Kidney epithelial cell (primary cell): ENCODE measurements around the gene HNRNPA2B1. TPM values are rescaled to one million over a fixed set of nuclear protein-coding genes. Genes with fewer than 3 reads are reported as not detected.

Experiments
- DNase-seq: peaks from one replicate; pipeline ENCODE4 v3.0.0-alpha.2; 2010; ENCODE audit warnings: low read depth
- H3K27me3 ChIP-seq: 2 replicates; pipeline ENCODE4 v1.6.0; 2011; ENCODE audit warnings: low read length; ENCODE audit not compliant: control insufficient read depth, insufficient read depth
- H3K36me3 ChIP-seq: 2 replicates; pipeline ENCODE4 v1.5.1; 2011; ENCODE audit warnings: low read length; ENCODE audit not compliant: control insufficient read depth, insufficient read depth
- H3K4me3 ChIP-seq: 2 replicates; pipeline ENCODE4 v1.5.1; 2011; ENCODE audit warnings: low read depth, mild to moderate bottlenecking, control low read depth, low read length
- total RNA-seq: library from RNA; depleted of rRNA; stranded (reverse); fragments of >200 nt; gene quantifications from 2 replicates; pipeline ENCODE4 v1.2.3, GENCODE V29; 2015
- TF ChIP-seq, protein P1 (sequence below): IDR thresholded peaks from 2 replicates; pipeline ENCODE4 v1.5.1; 2011; ENCODE audit warnings: mild to moderate bottlenecking, moderate library complexity, low read length, control low read depth, inconsistent platforms; ENCODE audit not compliant: insufficient read depth, poor library complexity, severe bottlenecking

Gene HNRNPA2B1
- total RNA-seq, 1 donor from 2014 or later = 133 TPM

GRCh38 chr7:26147030-26147429 is 53.5 kb downstream of the HNRNPA2B1 start:
- TF ChIP-seq, protein P1, sequence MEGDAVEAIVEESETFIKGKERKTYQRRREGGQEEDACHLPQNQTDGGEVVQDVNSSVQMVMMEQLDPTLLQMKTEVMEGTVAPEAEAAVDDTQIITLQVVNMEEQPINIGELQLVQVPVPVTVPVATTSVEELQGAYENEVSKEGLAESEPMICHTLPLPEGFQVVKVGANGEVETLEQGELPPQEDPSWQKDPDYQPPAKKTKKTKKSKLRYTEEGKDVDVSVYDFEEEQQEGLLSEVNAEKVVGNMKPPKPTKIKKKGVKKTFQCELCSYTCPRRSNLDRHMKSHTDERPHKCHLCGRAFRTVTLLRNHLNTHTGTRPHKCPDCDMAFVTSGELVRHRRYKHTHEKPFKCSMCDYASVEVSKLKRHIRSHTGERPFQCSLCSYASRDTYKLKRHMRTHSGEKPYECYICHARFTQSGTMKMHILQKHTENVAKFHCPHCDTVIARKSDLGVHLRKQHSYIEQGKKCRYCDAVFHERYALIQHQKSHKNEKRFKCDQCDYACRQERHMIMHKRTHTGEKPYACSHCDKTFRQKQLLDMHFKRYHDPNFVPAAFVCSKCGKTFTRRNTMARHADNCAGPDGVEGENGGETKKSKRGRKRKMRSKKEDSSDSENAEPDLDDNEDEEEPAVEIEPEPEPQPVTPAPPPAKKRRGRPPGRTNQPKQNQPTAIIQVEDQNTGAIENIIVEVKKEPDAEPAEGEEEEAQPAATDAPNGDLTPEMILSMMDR = no peak
- DNase-seq = no peak
- H3K36me3 ChIP-seq = no peaks in the 10 kb centered on the region

DNA sequence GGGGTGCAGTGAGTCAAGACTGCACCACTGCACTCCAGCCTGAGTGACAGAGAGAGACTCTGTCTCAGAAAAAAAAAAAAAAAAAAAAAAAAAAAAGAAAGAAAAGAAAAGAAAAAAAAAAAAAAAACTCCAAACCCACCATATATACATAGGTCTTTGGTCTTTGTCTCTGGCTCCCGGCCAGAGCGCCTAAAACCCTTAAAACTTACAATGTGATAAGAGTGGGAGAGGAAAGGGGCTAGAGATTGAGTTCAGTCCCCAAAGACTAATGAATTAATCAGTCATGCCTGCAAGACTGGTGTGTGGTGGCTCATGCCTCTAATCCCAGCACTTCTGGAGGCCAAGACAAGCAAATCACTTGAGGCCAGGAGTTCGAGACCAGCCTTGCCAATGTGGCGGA is 55.3 kb downstream of the HNRNPA2B1 start:
- no peak overlapping the region for H3K4me3 ChIP-seq
- TF ChIP-seq, protein P1 = no peak
- DNase-seq = no peak

More at GRCh38 chr7:26147030-26147429, 53.5 kb downstream of the HNRNPA2B1 start:
- Histone ChIP-seq H3K27me3 (no peaks in the 10 kb centered on the region), H3K4me3 (no peak overlapping the region)

DNA sequence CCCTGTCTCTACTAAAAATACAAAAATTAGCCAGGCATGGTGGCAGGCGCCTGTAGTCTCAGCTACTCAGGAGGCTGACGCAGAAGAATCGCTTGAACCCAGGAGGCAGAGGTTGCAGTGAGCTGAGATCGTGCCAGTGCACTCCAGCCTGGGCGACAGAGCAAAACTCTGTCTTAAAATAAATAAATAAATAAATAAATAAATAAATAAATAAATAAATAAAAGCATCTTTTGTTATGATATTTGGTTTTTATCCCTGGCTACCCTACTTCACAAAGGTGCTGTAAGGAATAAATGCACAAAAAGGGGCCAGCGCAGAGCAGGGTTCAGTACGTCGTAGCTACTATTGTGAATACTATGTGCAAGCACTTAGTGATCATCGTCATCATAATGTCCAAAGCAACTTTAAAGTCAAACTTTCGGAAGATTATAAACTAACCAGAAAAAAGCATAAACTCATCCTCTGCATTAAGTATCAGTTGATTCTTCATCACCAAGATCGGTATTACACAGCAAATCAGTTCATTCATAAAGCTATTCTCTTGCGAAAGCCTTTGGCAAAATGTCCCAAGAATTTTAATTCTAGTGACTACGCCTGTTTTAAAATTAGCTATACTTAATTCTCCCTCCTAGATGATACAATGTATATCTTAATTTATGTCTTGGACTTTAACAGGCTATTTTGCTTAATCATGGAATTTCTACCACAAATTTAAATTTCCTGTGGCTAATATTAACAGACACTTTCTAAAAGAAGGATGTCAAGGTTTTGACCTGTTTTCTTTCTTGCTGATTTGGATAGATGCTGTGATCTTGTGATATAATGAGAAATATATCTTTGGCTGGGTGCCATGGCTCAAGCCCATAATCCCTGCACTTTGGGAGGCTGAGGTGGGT is 56.1 kb downstream of the HNRNPA2B1 start:
- DNase-seq = no peak

More for the DNA sequence above, 55.3 kb downstream of the HNRNPA2B1 start:
- no peaks in the 10 kb centered on the region for H3K36me3 ChIP-seq
- H3K27me3 ChIP-seq = no peaks in the 10 kb centered on the region

DNA sequence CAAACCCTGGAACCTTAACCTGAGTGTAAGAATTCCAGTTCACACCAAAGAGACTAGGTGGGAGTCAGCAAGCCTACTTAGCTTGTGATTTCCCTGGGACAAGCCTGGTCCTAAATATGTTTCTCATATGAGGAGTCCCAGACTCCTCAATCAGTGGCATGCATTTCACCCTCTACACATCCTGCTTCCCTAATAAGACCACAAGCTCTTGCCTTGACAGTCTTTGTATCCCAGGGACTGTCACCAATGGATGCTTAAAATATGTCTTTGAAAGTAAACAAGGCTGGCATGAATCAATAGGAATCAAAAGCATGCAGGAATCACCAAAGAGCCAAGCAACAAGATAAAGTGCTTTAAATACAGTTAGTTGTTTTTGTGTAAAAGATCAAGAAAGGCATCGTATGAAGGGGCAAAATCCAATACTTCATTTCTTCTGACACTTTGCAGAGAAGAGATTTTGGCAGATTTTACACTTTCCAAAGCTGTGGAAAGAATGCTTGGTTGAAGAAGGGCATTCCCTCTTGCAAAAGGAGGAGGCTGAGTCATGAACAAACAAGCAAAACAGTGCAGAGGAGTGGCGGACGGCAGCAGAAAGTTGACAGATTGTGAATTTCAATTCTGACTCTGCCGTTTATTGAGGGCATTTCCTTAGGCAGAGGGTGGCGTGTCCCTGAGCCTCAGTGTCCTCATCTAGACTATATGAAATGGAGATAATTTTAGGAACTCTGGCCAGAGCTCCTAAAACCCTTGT is 57.1 kb downstream of the HNRNPA2B1 start:
- Histone ChIP-seq H3K27me3 (no peaks in the 10 kb centered on the region), H3K4me3 (no peak overlapping the region), H3K36me3 (no peaks in the 10 kb centered on the region)
- TF ChIP-seq, protein P1 = no peak
- DNase-seq = no peak

More for the DNA sequence above, 56.1 kb downstream of the HNRNPA2B1 start:
- Histone ChIP-seq H3K36me3 (no peaks in the 10 kb centered on the region), H3K27me3 (no peaks in the 10 kb centered on the region), H3K4me3 (no peak overlapping the region)
- TF ChIP-seq, protein P1 = no peak

- TF ChIP-seq, protein P1 = no peak
These were observed 59.5 kb downstream of the HNRNPA2B1 start for GRCh38 chr7:26141077-26141476.

More at GRCh38 chr7:26141077-26141476, 59.5 kb downstream of the HNRNPA2B1 start:
- no peaks in the 10 kb centered on the region for H3K36me3 ChIP-seq
- no peak for DNase-seq
- H3K27me3 ChIP-seq = no peaks in the 10 kb centered on the region
- no peak overlapping the region for H3K4me3 ChIP-seq
